VCaP (cell line): Measurements from ENCODE around the gene PANX2.
A peak's percentile ranks its signal among the peaks of the same experiment; 100 is the strongest.
"Not testable (repeated sequence)": the region's sequence is repeated elsewhere in the genome, so short reads cannot be mapped to it uniquely, and the experiment has no call there.

Experiments
- H3K27ac ChIP-seq: fragments of 450-650 bp; 2 replicates; pipeline ENCODE4 v1.5.1; 2017
- TF ChIP-seq, protein P1 (sequence below): fragments of 450-650 bp; conservative IDR thresholded peaks from 2 replicates; pipeline ENCODE4 v1.5.1; 2017; ENCODE audit warnings: mild to moderate bottlenecking, moderate library complexity

Gene PANX2

DNA sequence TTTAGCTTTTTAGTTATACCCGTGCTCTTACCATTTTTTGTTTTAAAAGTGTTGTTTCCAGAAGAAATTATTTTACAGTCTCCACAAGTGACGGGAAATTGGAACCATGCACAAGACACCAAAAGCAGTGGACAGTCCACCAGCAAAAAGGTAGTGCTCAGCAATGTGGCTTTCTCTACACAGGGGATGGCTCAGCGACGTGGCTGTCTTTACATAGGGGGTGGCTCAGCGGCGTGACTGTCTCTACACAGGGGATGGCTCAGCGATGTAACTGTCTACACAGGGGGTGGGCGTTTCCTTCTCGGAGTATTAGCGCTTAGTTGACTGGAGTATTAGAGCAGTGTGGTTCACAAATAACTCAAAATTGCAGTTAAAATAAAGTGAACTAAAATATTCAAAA, 36.0 kb upstream of the PANX2 start:
- TF ChIP-seq, protein P1, sequence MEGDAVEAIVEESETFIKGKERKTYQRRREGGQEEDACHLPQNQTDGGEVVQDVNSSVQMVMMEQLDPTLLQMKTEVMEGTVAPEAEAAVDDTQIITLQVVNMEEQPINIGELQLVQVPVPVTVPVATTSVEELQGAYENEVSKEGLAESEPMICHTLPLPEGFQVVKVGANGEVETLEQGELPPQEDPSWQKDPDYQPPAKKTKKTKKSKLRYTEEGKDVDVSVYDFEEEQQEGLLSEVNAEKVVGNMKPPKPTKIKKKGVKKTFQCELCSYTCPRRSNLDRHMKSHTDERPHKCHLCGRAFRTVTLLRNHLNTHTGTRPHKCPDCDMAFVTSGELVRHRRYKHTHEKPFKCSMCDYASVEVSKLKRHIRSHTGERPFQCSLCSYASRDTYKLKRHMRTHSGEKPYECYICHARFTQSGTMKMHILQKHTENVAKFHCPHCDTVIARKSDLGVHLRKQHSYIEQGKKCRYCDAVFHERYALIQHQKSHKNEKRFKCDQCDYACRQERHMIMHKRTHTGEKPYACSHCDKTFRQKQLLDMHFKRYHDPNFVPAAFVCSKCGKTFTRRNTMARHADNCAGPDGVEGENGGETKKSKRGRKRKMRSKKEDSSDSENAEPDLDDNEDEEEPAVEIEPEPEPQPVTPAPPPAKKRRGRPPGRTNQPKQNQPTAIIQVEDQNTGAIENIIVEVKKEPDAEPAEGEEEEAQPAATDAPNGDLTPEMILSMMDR, result no peak
- H3K27ac ChIP-seq, result no peak overlapping the region

DNA sequence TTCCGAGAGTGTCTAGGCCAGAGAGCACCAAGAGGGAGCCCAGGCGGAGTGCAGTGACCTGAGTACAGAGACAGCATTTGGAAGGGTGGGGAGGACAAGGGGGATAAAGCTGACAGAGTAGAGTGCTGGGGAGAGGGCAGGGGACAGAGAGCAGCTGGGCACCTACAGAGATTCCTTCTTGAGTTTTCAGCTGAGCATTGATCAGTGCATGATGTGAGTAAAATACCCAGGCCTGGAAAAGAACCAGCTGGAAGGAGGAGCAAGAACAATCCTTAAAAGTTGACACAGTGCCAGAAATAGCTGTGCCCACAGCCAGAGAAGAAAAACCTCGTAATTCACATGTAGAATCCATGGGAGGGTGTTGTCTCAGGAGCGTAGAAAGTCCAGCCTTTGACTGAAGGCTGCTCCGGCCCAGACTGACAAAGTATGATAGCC, 33.9 kb upstream of the PANX2 start:
- H3K27ac ChIP-seq, result peak overlapping the region; percentile 49
- TF ChIP-seq, protein P1, result no peak

DNA sequence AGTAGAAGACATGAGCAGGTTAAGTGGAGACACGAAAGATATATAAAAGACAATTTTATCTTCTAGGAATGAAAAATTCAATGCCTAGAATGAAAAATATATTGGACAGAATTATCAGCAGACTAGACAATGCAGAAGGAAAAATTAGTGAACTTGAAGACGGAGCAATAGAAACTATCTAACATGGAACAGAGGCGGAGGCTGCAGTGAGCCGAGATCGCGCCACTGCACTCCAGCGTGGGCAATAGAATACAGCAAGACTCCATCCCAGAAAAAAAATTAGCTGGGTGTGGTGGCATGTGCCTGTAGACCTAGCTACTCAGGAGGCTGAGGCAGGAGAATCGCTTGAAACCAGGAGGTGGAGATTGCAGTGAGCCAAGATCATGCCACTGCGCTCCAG, 33.3 kb upstream of the PANX2 start:
- H3K27ac ChIP-seq, result not testable (repeated sequence)

DNA sequence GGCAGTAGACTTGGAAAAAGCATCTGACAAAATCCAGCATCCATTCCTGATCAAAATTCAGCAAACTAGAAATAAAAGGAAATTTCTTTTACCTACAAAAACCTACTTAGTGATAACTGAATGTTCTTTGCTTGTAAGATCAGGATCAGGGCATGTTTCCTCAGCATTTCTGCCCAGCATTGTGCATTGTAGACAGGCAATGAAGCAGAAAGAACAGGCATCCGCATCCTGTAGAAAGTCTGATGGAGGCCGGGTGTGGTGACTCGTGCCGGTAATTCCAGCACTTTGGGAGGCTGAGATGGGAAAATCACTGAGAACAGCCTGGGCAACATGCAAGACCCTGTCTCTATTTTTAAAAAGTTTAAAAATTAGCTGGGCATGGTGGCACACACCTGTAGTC, 32.5 kb upstream of the PANX2 start:
- TF ChIP-seq, protein P1, result no peak
- H3K27ac ChIP-seq, result no peak overlapping the region

DNA sequence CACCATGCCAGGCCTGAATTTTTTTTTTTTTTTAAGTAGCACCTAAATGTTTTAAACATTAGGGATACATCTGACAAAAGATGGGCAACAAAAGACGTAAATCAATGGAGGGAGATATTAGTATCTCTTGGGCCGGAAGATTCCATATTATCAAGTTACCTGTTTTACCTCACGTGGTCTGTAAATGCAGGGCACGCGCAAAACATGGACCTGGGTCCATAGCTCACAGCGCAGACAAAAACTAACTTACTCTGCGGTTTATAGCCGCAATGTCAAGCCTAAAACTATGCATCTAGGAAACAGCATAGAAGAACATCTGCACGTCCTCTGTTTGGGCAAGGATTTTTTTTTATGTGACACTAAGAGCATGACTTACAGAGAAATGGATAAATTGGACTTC, 31.5 kb upstream of the PANX2 start:
- TF ChIP-seq, protein P1, result no peak
- H3K27ac ChIP-seq, result no peak overlapping the region

DNA sequence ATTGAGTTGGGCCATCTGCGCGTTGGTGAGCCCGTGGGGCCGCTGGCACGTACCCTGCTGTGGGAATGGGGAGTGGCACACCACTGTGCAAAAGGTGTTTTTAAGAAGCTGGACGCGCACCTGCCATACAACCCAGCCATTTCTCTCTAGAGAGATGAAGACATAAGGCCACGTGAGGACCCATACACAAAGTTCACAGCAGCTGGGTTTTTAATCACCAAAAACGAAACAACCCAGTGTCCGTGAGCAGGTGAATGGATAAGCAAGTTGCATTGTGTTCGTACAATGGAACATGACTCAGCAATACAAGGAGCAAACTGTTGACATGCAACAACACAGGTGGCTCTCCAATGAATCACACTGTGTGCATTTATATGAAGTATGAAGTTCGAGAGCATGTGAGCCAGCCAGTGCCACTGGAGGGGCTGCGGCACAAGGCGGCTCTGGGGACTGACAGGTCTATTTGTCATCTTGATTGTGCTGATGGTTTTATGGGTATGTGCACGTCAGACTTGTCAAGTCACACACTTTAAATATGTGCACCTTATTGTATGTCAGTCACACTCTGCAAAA, 30.6 kb upstream of the PANX2 start:
- peak overlapping the region; percentile 31; the same call in 1 of the 2 replicates for H3K27ac ChIP-seq
- TF ChIP-seq, protein P1, result no peak

DNA sequence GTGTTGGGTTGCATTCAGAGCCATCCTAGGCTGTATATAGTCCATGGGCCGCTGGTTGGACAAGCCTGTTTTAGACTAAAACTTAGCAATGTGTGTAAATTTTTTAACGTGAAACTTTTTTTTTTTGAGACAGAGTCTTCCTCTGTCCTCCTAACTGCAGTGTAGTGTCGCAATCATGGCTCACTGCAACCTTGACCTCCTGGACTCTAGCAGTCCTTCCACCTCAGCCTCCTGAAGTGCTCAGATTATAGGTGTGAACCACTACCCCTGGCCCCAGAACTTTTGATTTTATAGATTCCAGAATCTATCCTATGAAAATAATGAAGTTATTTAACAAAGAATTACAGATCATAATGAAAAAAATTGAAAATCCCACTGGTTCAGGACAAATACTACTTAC, 29.9 kb upstream of the PANX2 start:
- TF ChIP-seq, protein P1, result no peak
- peak overlapping the region; percentile 31; the same call in 1 of the 2 replicates for H3K27ac ChIP-seq

DNA sequence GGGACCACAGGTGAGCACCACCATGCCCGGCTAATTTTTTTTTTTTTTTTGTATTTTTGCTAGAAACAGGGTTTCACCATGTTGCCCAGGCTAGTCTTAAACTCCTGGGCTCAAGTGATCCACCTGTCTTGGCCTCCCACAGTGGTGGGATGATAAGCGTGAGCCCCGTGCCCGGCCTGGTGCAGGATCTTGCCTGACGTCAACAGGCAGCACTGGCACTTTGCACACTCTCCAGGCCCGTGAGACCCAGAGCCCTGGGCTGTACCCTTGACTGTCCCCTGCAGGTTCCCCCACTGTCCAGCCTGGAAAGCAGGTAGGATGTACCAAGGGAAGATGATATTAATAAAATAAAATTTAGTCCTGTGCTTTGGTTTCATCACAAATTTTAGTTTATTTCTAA, 29.1 kb upstream of the PANX2 start:
- peak overlapping the region; percentile 31; the same call in 1 of the 2 replicates for H3K27ac ChIP-seq
- TF ChIP-seq, protein P1, result no peak
